DOHH2 (cell line): Measurements from ENCODE around the gene HCCS.

Source experiments
- CTCF ChIP-seq: fragments of 200-600 bp; sonication (generic); IDR thresholded peaks from one replicate; pipeline ENCODE4 v1.5.1; 2014; ENCODE audit warnings: antibody characterized with exemption, mild to moderate bottlenecking, low read depth, low read length; ENCODE audit not compliant: poor library complexity, severe bottlenecking
- EZH2phosphoT487 ChIP-seq: fragments of 200-600 bp; sonication (generic); IDR thresholded peaks from 2 replicates; pipeline ENCODE4 v1.6.1; 2017; ENCODE audit warnings: borderline replicate concordance, mild to moderate bottlenecking, antibody characterized with exemption, low read length, moderate library complexity, mixed read lengths

GRCh38 chrX:11103751-11104150, 7.4 kb upstream of the HCCS start:
- TF ChIP-seq EZH2phosphoT487 = no peak
- no peak for TF ChIP-seq CTCF
